ENCODE results near the gene PLCH2. TPM values are rescaled to one million over a fixed set of nuclear protein-coding genes. Genes with fewer than 3 reads are reported as not detected.

PLCH2 gene
- total RNA-seq, 6 experiments from 2014 or later: 0.37 to 4.6 (median 2.3) TPM

DNA sequence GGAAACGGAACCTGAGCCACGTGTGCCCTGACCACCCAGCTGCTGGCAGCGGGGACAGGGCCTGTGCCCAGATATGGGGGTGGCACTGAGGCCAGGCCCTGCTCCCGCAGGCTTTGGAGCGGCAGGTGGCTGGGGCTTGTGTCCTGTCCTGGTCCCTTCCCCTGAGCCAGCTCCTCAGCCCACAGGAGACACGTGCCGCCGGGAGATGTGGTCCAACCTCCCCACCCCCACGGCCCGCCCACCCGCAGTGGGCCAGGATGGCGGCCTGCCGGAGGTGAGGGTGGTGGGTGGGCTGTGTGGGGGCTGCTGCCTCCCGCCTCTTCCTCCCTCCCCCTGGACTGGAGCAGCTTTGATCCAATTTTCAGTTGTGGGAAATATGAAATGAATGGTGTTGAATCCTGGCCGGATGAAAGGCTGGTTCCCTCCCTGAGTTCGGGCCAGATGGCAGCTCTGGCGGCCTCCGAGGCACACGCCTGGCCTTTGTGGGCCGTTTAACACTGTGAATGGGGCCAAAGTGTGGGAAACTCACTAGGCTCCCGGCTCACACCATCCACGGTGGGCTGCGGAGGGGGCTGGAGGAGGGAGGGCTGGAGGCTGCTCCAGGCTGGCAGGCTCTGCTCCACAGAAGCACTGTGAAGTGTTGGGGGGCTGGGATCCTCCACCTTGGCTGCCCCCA is 56.5 kb downstream of the PLCH2 start:
- DNase-seq (no peak), ATAC-seq (no peak)
- intact Hi-C loops (cut with DNase I): no loop called here
- 68% methylated on average over 8 of the region's 23 CpGs for WGBS (ENCODE audit: insufficient coverage, low coverage, low lambda C conversion rate, missing lambda C conversion rate)
- H3K27ac ChIP-seq: no peak overlapping the region
- H3K4me1 ChIP-seq: peaks cover 0 to 34% (median 14%) of the 10 kb centered on the region in 4 donors
- no peaks in the 10 kb centered on the region for H3K36me3 ChIP-seq
- no peaks in the 10 kb centered on the region for H3K9me3 ChIP-seq
- no peaks in the 10 kb centered on the region for H3K27me3 ChIP-seq
- TF ChIP-seq, protein P1, sequence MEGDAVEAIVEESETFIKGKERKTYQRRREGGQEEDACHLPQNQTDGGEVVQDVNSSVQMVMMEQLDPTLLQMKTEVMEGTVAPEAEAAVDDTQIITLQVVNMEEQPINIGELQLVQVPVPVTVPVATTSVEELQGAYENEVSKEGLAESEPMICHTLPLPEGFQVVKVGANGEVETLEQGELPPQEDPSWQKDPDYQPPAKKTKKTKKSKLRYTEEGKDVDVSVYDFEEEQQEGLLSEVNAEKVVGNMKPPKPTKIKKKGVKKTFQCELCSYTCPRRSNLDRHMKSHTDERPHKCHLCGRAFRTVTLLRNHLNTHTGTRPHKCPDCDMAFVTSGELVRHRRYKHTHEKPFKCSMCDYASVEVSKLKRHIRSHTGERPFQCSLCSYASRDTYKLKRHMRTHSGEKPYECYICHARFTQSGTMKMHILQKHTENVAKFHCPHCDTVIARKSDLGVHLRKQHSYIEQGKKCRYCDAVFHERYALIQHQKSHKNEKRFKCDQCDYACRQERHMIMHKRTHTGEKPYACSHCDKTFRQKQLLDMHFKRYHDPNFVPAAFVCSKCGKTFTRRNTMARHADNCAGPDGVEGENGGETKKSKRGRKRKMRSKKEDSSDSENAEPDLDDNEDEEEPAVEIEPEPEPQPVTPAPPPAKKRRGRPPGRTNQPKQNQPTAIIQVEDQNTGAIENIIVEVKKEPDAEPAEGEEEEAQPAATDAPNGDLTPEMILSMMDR (IDR thresholded peaks at IDR 0.05): no peak
- no peak overlapping the region for H3K4me3 ChIP-seq

DNA sequence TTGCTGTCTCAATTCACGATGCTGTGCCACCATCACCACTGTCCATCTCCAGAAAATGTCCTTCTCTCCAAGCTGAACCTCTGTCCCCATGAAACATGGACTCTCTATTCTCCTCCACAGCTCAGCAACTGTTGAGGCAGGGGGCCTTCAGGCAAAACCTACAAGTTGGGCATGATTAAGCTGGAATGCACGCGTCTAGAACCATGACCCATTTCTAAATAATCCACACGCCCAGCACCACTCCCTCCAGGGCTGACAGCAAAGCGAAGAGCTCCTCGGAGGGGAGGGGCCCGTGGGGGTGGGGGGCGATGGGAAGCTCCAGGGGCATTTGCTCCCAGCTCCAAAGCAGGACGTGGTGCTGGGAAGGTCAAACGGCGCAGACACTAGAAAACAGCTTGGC is 57.3 kb downstream of the PLCH2 start:
- ATAC-seq (no peak), DNase-seq (no peak)
- Histone ChIP-seq H3K27me3 (no peaks in the 10 kb centered on the region), H3K4me1 (peaks cover 0 to 27% (median 11%) of the 10 kb centered on the region in 4 donors), H3K4me3 (no peak overlapping the region), H3K27ac (no peak overlapping the region), H3K9me3 (no peaks in the 10 kb centered on the region), H3K36me3 (no peaks in the 10 kb centered on the region)
- WGBS (ENCODE audit: insufficient coverage, low coverage, low lambda C conversion rate, missing lambda C conversion rate): 76% methylated on average over 10 of the region's 11 CpGs
- intact Hi-C loops (cut with DNase I): no loop called here
- TF ChIP-seq POLR2A (IDR thresholded peaks at IDR 0.05): no peak
- TF ChIP-seq, protein P1 (IDR thresholded peaks at IDR 0.05): no peak

DNA sequence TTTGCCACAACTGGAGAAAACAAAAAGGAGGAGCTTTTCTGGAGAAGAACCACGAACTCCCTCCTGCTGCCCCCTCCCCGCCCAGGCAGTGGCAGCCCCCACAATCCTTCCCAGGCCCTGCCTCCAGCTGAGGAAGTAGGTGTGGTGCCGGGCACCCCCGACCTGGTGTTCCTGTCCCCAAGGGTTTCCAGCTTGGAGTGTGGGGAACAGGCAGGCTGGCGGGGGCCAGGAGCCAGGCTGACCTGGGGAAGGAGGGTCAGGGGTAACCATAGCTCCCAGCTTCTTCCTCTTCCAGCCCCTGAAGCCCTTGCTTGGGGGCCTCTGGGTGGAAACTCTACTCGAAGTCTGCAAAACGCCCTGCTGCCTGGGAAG is 58.2 kb downstream of the PLCH2 start:
- Histone ChIP-seq H3K27ac (no peak overlapping the region), H3K4me3 (no peak overlapping the region), H3K4me1 (peaks cover 0 to 18% (median 6%) of the 10 kb centered on the region in 4 donors), H3K9me3 (no peaks in the 10 kb centered on the region), H3K36me3 (no peaks in the 10 kb centered on the region), H3K27me3 (no peaks in the 10 kb centered on the region)
- TF ChIP-seq, protein P1 (IDR thresholded peaks at IDR 0.05): no peak
- no peak for TF ChIP-seq POLR2A (IDR thresholded peaks at IDR 0.05)
- no peak for ATAC-seq
- 50% methylated on average over 1 of the region's 7 CpGs for WGBS (ENCODE audit: insufficient coverage, low coverage, low lambda C conversion rate, missing lambda C conversion rate)
- no peak for DNase-seq
- intact Hi-C loops (cut with DNase I): no loop called here

DNA sequence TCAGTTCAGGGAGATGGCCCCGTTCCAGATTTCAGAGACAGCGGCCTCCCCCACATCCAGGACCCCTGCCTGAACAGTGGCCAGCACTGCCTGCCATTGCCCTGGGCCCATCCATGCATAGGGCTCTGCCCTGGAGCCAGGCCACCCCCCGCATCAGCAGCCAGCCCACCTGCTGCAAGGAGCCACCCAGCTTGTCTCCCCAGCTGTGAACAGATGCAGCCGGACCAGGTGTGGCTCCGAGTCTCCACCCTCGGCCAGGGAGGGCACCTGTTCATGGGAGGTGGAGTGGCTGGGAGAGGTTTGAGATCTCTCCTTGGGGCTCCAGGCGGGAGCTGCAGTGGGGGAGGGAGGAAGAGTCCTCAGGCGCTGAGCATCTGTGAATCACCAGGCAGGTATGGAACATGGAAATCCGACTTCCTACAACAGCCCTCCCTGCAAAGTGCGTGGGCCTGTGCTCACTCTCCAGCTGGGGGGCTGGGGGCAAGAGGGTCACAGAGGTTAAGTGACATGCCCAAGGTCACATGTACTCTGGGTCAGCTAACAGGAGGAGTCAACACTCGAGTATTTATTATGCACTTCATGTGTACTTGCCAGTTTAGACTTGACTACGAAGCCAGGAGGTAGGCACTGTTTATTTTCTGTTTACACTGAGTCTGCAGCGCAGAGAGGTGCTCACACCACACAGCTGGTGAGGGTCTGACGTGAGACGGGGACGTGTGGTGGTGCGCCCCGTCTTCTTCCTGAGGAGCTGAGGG is 58.8 kb downstream of the PLCH2 start:
- no peak for ATAC-seq
- Histone ChIP-seq H3K27ac (no peak overlapping the region), H3K4me1 (peaks cover 0 to 15% (median 6%) of the 10 kb centered on the region in 4 donors), H3K4me3 (no peak overlapping the region), H3K27me3 (no peaks in the 10 kb centered on the region), H3K36me3 (no peaks in the 10 kb centered on the region), H3K9me3 (no peaks in the 10 kb centered on the region)
- no peak for TF ChIP-seq POLR2A (IDR thresholded peaks at IDR 0.05)
- TF ChIP-seq, protein P1 (IDR thresholded peaks at IDR 0.05): no peak
- WGBS (ENCODE audit: insufficient coverage, low coverage, low lambda C conversion rate, missing lambda C conversion rate): 58% methylated on average over 9 of the region's 18 CpGs
- intact Hi-C loops (cut with DNase I): no loop called here
- no peak for DNase-seq

Measured in right lobe of liver (tissue), 6 donors.